ENCODE measurements around the gene RNASE7. TPM values are rescaled to one million over a fixed set of nuclear protein-coding genes. Genes with fewer than 3 reads are reported as not detected.

The RNASE7 gene
- total RNA-seq, 2 donors from 2014 or later: 1.0 TPM; not detected in 1

- intact Hi-C loops (cut with DNase I): loop anchor here (5.0 kb wide), 1 partner anchor 72 kb away; no protein-coding TSS in a partner anchor
- peaks cover 17% of the 10 kb centered on the region for H3K4me1 ChIP-seq
- H3K36me3 ChIP-seq (replicated peaks in 1 of 2; ENCODE audit: insufficient read depth in 1 of 2, low read depth in 2 of 2): peaks cover 0 to 3% of the 10 kb centered on the region in 2 donors
- DNase-seq: no peak
- no peaks in the 10 kb centered on the region for H3K27me3 ChIP-seq
- WGBS, 2 donors: 57 to 72% methylated on average over 1 of the region's 1 CpG
- H3K27ac ChIP-seq: no peak overlapping the region
- TF ChIP-seq POLR2A (IDR thresholded peaks at IDR 0.05): no peak
- TF ChIP-seq CTCF (IDR thresholded peaks at IDR 0.05): no peak
- H3K9me3 ChIP-seq: no peaks in the 10 kb centered on the region
- H3K4me3 ChIP-seq: no peak overlapping the region
- ATAC-seq: no peak
Observed at GRCh38 chr14:21089271-21089670, 47.1 kb downstream of the RNASE7 start.

- peaks cover 17% of the 10 kb centered on the region for H3K4me1 ChIP-seq
- intact Hi-C loops (cut with DNase I): loop anchor here (5.0 kb wide), 1 partner anchor 73 kb away; no protein-coding TSS in a partner anchor
- H3K27me3 ChIP-seq: no peaks in the 10 kb centered on the region
- peaks cover 0 to 2% of the 10 kb centered on the region in 2 donors for H3K36me3 ChIP-seq (replicated peaks in 1 of 2; ENCODE audit: insufficient read depth in 1 of 2, low read depth in 2 of 2)
- no peak for TF ChIP-seq CTCF (IDR thresholded peaks at IDR 0.05)
- ATAC-seq (no peak), DNase-seq (no peak)
- H3K9me3 ChIP-seq: no peaks in the 10 kb centered on the region
- 79 to 85% methylated on average over 5 of the region's 5 CpGs for WGBS, 2 donors
- H3K4me3 ChIP-seq: no peak overlapping the region
- no peak overlapping the region for H3K27ac ChIP-seq
Observed at GRCh38 chr14:21089877-21090193, 47.7 kb downstream of the RNASE7 start.

GRCh38 chr14:21090194-21090939 is 48.2 kb downstream of the RNASE7 start:
- WGBS, 2 donors: 82 to 92% methylated on average over 12 to 34 of the region's 45 CpGs
- intact Hi-C loops (cut with DNase I): no loop called here
- peak in 3 of 4 donors; percentile 40 to 50 (median 47) for DNase-seq

GRCh38 chr14:21090940-21091663 is 48.9 kb downstream of the RNASE7 start:
- H3K36me3 ChIP-seq (replicated peaks in 1 of 2; ENCODE audit: insufficient read depth in 1 of 2, low read depth in 2 of 2): peaks cover 0 to 2% of the 10 kb centered on the region in 2 donors
- DNase-seq (no peak), ATAC-seq (no peak)
- intact Hi-C loops (cut with DNase I): no loop called here
- no peaks in the 10 kb centered on the region for H3K27me3 ChIP-seq
- no peaks in the 10 kb centered on the region for H3K9me3 ChIP-seq
- H3K4me3 ChIP-seq: no peak overlapping the region
- no peak overlapping the region for H3K27ac ChIP-seq
- TF ChIP-seq POLR2A (IDR thresholded peaks at IDR 0.05) (no peak), CTCF (IDR thresholded peaks at IDR 0.05) (no peak)
- 88 to 91% methylated on average over 39 to 42 of the region's 45 CpGs for WGBS, 2 donors
- H3K4me1 ChIP-seq: peaks cover 17% of the 10 kb centered on the region

More at GRCh38 chr14:21090194-21090939, 48.2 kb downstream of the RNASE7 start:
- Histone ChIP-seq H3K27me3 (no peaks in the 10 kb centered on the region), H3K36me3 (replicated peaks in 1 of 2; ENCODE audit: insufficient read depth in 1 of 2, low read depth in 2 of 2) (peaks cover 0 to 2% of the 10 kb centered on the region in 2 donors), H3K27ac (no peak overlapping the region), H3K9me3 (no peaks in the 10 kb centered on the region), H3K4me1 (peaks cover 17% of the 10 kb centered on the region), H3K4me3 (no peak overlapping the region)
- no peak for ATAC-seq
- TF ChIP-seq POLR2A (IDR thresholded peaks at IDR 0.05) (no peak), CTCF (IDR thresholded peaks at IDR 0.05) (peak; percentile 14 to 49 (median 39))

Measured in body of pancreas (tissue), 4 donors.